Measurements from ENCODE around the gene CNPY3.

Gene CNPY3

GRCh38 chr6:42974919-42975505 is 45.7 kb downstream of the CNPY3 start:
- Histone ChIP-seq H2BK15ac (ENCODE audit: low read length) (no peak overlapping the region), H3K36me3 (replicated peaks in 1 of 2; ENCODE audit: control insufficient read depth in 2 of 2, insufficient read depth in 2 of 2, low read length in 2 of 2) (peaks cover 0 to 10% of the 10 kb centered on the region in 2 donors), H2AFZ (ENCODE audit: low read length) (no peak overlapping the region), H3K27me3 (ENCODE audit: control insufficient read depth in 3 of 3, insufficient read depth in 3 of 3, low read depth in 1 of 3, low read length in 3 of 3) (no peaks in the 10 kb centered on the region), H2BK120ac (ENCODE audit: low read depth, low read length) (no peak overlapping the region), H3K18ac (ENCODE audit: low read length) (no peak overlapping the region), H4K8ac (ENCODE audit: low read depth, low read length) (no peak overlapping the region), H3K9ac (ENCODE audit: low read depth, low read length, poor library complexity) (no peak overlapping the region), H2AK5ac (ENCODE audit: low read depth, low read length) (no peak overlapping the region), H3K4me1 (ENCODE audit: control insufficient read depth in 2 of 2, insufficient read depth in 1 of 2, low read depth in 1 of 2, low read length in 2 of 2) (peaks cover 5 to 6% of the 10 kb centered on the region in 2 donors), H3K27ac (replicated peaks; ENCODE audit: low read length) (no peak overlapping the region), H3K79me1 (ENCODE audit: low read depth, low read length) (peaks cover 4% of the 10 kb centered on the region), H3K14ac (ENCODE audit: low read length) (no peak overlapping the region), H3K9me3 (replicated peaks in 1 of 2; ENCODE audit: control insufficient read depth in 2 of 2, insufficient read depth in 1 of 2, low read depth in 1 of 2, low read length in 2 of 2) (peaks cover 0 to 1% of the 10 kb centered on the region in 2 donors), H3K23ac (ENCODE audit: low read depth, low read length, poor library complexity) (no peak overlapping the region), H3K4me3 (ENCODE audit: low read length in 2 of 2) (no peak overlapping the region), H3K4me2 (ENCODE audit: insufficient read depth, low read length, poor library complexity, severe bottlenecking) (no peak overlapping the region), H3K4ac (ENCODE audit: low read length) (no peak overlapping the region), H2BK12ac (ENCODE audit: low read length) (no peak overlapping the region), H4K91ac (ENCODE audit: low read depth, low read length, poor library complexity) (no peak overlapping the region), H2BK5ac (ENCODE audit: low read length) (no peak overlapping the region)
- DNase-seq (ENCODE audit: low spot score), result no peak
- no CpG with 5 or more reads among the region's 5 CpGs for WGBS, 2 donors (ENCODE audit: extremely low coverage in 2 of 2, insufficient read length in 2 of 2, insufficient replicate concordance in 1 of 2)

GRCh38 chr6:42978487-42978838 is 49.2 kb downstream of the CNPY3 start:
- Histone ChIP-seq H3K27ac (replicated peaks; ENCODE audit: low read length) (no peak overlapping the region), H3K4me1 (ENCODE audit: control insufficient read depth in 2 of 2, insufficient read depth in 1 of 2, low read depth in 1 of 2, low read length in 2 of 2) (peaks cover 5 to 6% of the 10 kb centered on the region in 2 donors), H3K14ac (ENCODE audit: low read length) (peak overlapping the region; percentile 14), H2BK12ac (ENCODE audit: low read length) (no peak overlapping the region), H2AK5ac (ENCODE audit: low read depth, low read length) (peak overlapping the region; percentile 89), H2BK120ac (ENCODE audit: low read depth, low read length) (no peak overlapping the region), H3K9me3 (replicated peaks in 1 of 2; ENCODE audit: control insufficient read depth in 2 of 2, insufficient read depth in 1 of 2, low read depth in 1 of 2, low read length in 2 of 2) (peaks cover 0 to 1% of the 10 kb centered on the region in 2 donors), H3K9ac (ENCODE audit: low read depth, low read length, poor library complexity) (peak overlapping the region; percentile 89), H3K23ac (ENCODE audit: low read depth, low read length, poor library complexity) (peak overlapping the region; percentile 92), H3K4me3 (ENCODE audit: low read length in 2 of 2) (peak overlapping the region; percentile 59 to 88), H3K27me3 (ENCODE audit: control insufficient read depth in 3 of 3, insufficient read depth in 3 of 3, low read depth in 1 of 3, low read length in 3 of 3) (no peaks in the 10 kb centered on the region), H3K4ac (ENCODE audit: low read length) (no peak overlapping the region), H3K4me2 (ENCODE audit: insufficient read depth, low read length, poor library complexity, severe bottlenecking) (peak overlapping the region; percentile 96), H4K8ac (ENCODE audit: low read depth, low read length) (no peak overlapping the region), H2BK15ac (ENCODE audit: low read length) (no peak overlapping the region), H2AFZ (ENCODE audit: low read length) (peak overlapping the region; percentile 81), H3K36me3 (replicated peaks in 1 of 2; ENCODE audit: control insufficient read depth in 2 of 2, insufficient read depth in 2 of 2, low read length in 2 of 2) (peaks cover 0 to 7% of the 10 kb centered on the region in 2 donors), H2BK5ac (ENCODE audit: low read length) (no peak overlapping the region), H3K18ac (ENCODE audit: low read length) (peak overlapping the region; percentile 84), H4K91ac (ENCODE audit: low read depth, low read length, poor library complexity) (no peak overlapping the region), H3K79me1 (ENCODE audit: low read depth, low read length) (peaks cover 4% of the 10 kb centered on the region)
- DNase-seq (ENCODE audit: low spot score), result no peak
- no CpG with 5 or more reads among the region's 28 CpGs for WGBS, 2 donors (ENCODE audit: extremely low coverage in 2 of 2, insufficient read length in 2 of 2, insufficient replicate concordance in 1 of 2)

- no peak within 1 kb of the TSS for H2BK12ac ChIP-seq (ENCODE audit: low read length)
- peaks cover 5 to 8% of the 10 kb centered on the region in 2 donors for H3K4me1 ChIP-seq (ENCODE audit: control insufficient read depth in 2 of 2, insufficient read depth in 1 of 2, low read depth in 1 of 2, low read length in 2 of 2)
- peak within 1 kb of the TSS; percentile 92 for H3K23ac ChIP-seq (ENCODE audit: low read depth, low read length, poor library complexity)
- no peak within 1 kb of the TSS for H2BK5ac ChIP-seq (ENCODE audit: low read length)
- H3K4ac ChIP-seq (ENCODE audit: low read length), result no peak within 1 kb of the TSS
- no peak within 1 kb of the TSS for H2BK15ac ChIP-seq (ENCODE audit: low read length)
- peak within 1 kb of the TSS; percentile 59 to 88 for H3K4me3 ChIP-seq (ENCODE audit: low read length in 2 of 2)
- H3K18ac ChIP-seq (ENCODE audit: low read length), result peak within 1 kb of the TSS; percentile 84
- no peak within 1 kb of the TSS for H2BK120ac ChIP-seq (ENCODE audit: low read depth, low read length)
- H3K27me3 ChIP-seq (ENCODE audit: control insufficient read depth in 3 of 3, insufficient read depth in 3 of 3, low read depth in 1 of 3, low read length in 3 of 3), result no peaks in the 10 kb centered on the region
- peak; percentile 76 for DNase-seq (ENCODE audit: low spot score)
- H3K79me1 ChIP-seq (ENCODE audit: low read depth, low read length), result peaks cover 2% of the 10 kb centered on the region
- peak within 1 kb of the TSS; percentile 14 for H3K14ac ChIP-seq (ENCODE audit: low read length)
- peak within 1 kb of the TSS; percentile 81 for H2AFZ ChIP-seq (ENCODE audit: low read length)
- H3K4me2 ChIP-seq (ENCODE audit: insufficient read depth, low read length, poor library complexity, severe bottlenecking), result peak within 1 kb of the TSS; percentile 96
- peak within 1 kb of the TSS; percentile 89 for H3K9ac ChIP-seq (ENCODE audit: low read depth, low read length, poor library complexity)
- H4K8ac ChIP-seq (ENCODE audit: low read depth, low read length), result no peak within 1 kb of the TSS
- no CpG with 5 or more reads among the region's 59 CpGs for WGBS, 2 donors (ENCODE audit: extremely low coverage in 2 of 2, insufficient read length in 2 of 2, insufficient replicate concordance in 1 of 2)
- peaks cover 0 to 1% of the 10 kb centered on the region in 2 donors for H3K9me3 ChIP-seq (replicated peaks in 1 of 2; ENCODE audit: control insufficient read depth in 2 of 2, insufficient read depth in 1 of 2, low read depth in 1 of 2, low read length in 2 of 2)
- H3K27ac ChIP-seq (replicated peaks; ENCODE audit: low read length), result no peak within 1 kb of the TSS
- no peak within 1 kb of the TSS for H4K91ac ChIP-seq (ENCODE audit: low read depth, low read length, poor library complexity)
- H2AK5ac ChIP-seq (ENCODE audit: low read depth, low read length), result peak within 1 kb of the TSS; percentile 89
- peaks cover 0 to 1% of the 10 kb centered on the region in 2 donors for H3K36me3 ChIP-seq (replicated peaks in 1 of 2; ENCODE audit: control insufficient read depth in 2 of 2, insufficient read depth in 2 of 2, low read length in 2 of 2)
These were observed 49.7 kb downstream of the CNPY3 start, which contains the start of gene PEX6 for GRCh38 chr6:42978839-42979522. Gene PEX6, minus strand, starts transcription at chr6:42979181. Its CDS starts 31 bp downstream, at chr6:42979150.

- no peak overlapping the region for H2BK120ac ChIP-seq (ENCODE audit: low read depth, low read length)
- no peak overlapping the region for H3K4ac ChIP-seq (ENCODE audit: low read length)
- no peak overlapping the region for H3K27ac ChIP-seq (replicated peaks; ENCODE audit: low read length)
- H3K14ac ChIP-seq (ENCODE audit: low read length), result no peak overlapping the region
- peaks cover 5 to 8% of the 10 kb centered on the region in 2 donors for H3K4me1 ChIP-seq (ENCODE audit: control insufficient read depth in 2 of 2, insufficient read depth in 1 of 2, low read depth in 1 of 2, low read length in 2 of 2)
- H3K36me3 ChIP-seq (replicated peaks in 1 of 2; ENCODE audit: control insufficient read depth in 2 of 2, insufficient read depth in 2 of 2, low read length in 2 of 2), result no peaks in the 10 kb centered on the region
- peak overlapping the region; percentile 59 to 88 for H3K4me3 ChIP-seq (ENCODE audit: low read length in 2 of 2)
- H2BK12ac ChIP-seq (ENCODE audit: low read length), result no peak overlapping the region
- H3K9ac ChIP-seq (ENCODE audit: low read depth, low read length, poor library complexity), result no peak overlapping the region
- H3K4me2 ChIP-seq (ENCODE audit: insufficient read depth, low read length, poor library complexity, severe bottlenecking), result peak overlapping the region; percentile 96
- peaks cover 2% of the 10 kb centered on the region for H3K79me1 ChIP-seq (ENCODE audit: low read depth, low read length)
- no peak overlapping the region for H2BK5ac ChIP-seq (ENCODE audit: low read length)
- H4K8ac ChIP-seq (ENCODE audit: low read depth, low read length), result no peak overlapping the region
- DNase-seq (ENCODE audit: low spot score), result no peak
- H3K27me3 ChIP-seq (ENCODE audit: control insufficient read depth in 3 of 3, insufficient read depth in 3 of 3, low read depth in 1 of 3, low read length in 3 of 3), result no peaks in the 10 kb centered on the region
- peaks cover 0 to under 1% of the 10 kb centered on the region in 2 donors for H3K9me3 ChIP-seq (replicated peaks in 1 of 2; ENCODE audit: control insufficient read depth in 2 of 2, insufficient read depth in 1 of 2, low read depth in 1 of 2, low read length in 2 of 2)
- no peak overlapping the region for H2AK5ac ChIP-seq (ENCODE audit: low read depth, low read length)
- WGBS, 2 donors (ENCODE audit: extremely low coverage in 2 of 2, insufficient read length in 2 of 2, insufficient replicate concordance in 1 of 2), result no CpG with 5 or more reads among the region's 9 CpGs
- H3K18ac ChIP-seq (ENCODE audit: low read length), result no peak overlapping the region
- no peak overlapping the region for H2BK15ac ChIP-seq (ENCODE audit: low read length)
- H3K23ac ChIP-seq (ENCODE audit: low read depth, low read length, poor library complexity), result no peak overlapping the region
- H4K91ac ChIP-seq (ENCODE audit: low read depth, low read length, poor library complexity), result no peak overlapping the region
- H2AFZ ChIP-seq (ENCODE audit: low read length), result peak overlapping the region; percentile 81
These were observed 50.4 kb downstream of the CNPY3 start for GRCh38 chr6:42979523-42980177.

Data from neuronal stem cell (in vitro differentiated cells).